ENCODE data around the gene SPATA12. TPM values are rescaled to one million over a fixed set of nuclear protein-coding genes. Genes with fewer than 3 reads are reported as not detected.

The SPATA12 gene
- total RNA-seq, 1 donor from 2014 or later = not detected

- TF ChIP-seq, protein P1, sequence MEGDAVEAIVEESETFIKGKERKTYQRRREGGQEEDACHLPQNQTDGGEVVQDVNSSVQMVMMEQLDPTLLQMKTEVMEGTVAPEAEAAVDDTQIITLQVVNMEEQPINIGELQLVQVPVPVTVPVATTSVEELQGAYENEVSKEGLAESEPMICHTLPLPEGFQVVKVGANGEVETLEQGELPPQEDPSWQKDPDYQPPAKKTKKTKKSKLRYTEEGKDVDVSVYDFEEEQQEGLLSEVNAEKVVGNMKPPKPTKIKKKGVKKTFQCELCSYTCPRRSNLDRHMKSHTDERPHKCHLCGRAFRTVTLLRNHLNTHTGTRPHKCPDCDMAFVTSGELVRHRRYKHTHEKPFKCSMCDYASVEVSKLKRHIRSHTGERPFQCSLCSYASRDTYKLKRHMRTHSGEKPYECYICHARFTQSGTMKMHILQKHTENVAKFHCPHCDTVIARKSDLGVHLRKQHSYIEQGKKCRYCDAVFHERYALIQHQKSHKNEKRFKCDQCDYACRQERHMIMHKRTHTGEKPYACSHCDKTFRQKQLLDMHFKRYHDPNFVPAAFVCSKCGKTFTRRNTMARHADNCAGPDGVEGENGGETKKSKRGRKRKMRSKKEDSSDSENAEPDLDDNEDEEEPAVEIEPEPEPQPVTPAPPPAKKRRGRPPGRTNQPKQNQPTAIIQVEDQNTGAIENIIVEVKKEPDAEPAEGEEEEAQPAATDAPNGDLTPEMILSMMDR (IDR thresholded peaks at IDR 0.05; ENCODE audit: borderline replicate concordance) = no peak
- intact Hi-C loops (cut with micrococcal nuclease) = no loop called here
- no peak for DNase-seq
Observed at GRCh38 chr3:57052662-57053061, 7.8 kb upstream of the SPATA12 start.

GRCh38 chr3:57053122-57053521, 7.3 kb upstream of the SPATA12 start:
- DNase-seq = no peak
- Histone ChIP-seq H3K9me3 (replicated peaks) (no peaks in the 10 kb centered on the region), H3K4me1 (peaks cover 9% of the 10 kb centered on the region), H3K27me3 (ENCODE audit: low read depth) (no peaks in the 10 kb centered on the region), H3K27ac (replicated peaks) (no peak overlapping the region), H3K4me3 (no peak overlapping the region), H3K36me3 (no peaks in the 10 kb centered on the region)
- intact Hi-C loops (cut with micrococcal nuclease) = no loop called here
- TF ChIP-seq, protein P1 (IDR thresholded peaks at IDR 0.05; ENCODE audit: borderline replicate concordance) = no peak

More at GRCh38 chr3:57052662-57053061, 7.8 kb upstream of the SPATA12 start:
- Histone ChIP-seq H3K4me1 (peaks cover 14% of the 10 kb centered on the region), H3K27me3 (ENCODE audit: low read depth) (no peaks in the 10 kb centered on the region), H3K4me3 (no peak overlapping the region), H3K9me3 (replicated peaks) (no peaks in the 10 kb centered on the region), H3K27ac (replicated peaks) (no peak overlapping the region), H3K36me3 (no peaks in the 10 kb centered on the region)

- Histone ChIP-seq H3K4me1 (peaks cover 14% of the 10 kb centered on the region), H3K27me3 (ENCODE audit: low read depth) (no peaks in the 10 kb centered on the region), H3K27ac (replicated peaks) (no peak overlapping the region), H3K36me3 (no peaks in the 10 kb centered on the region), H3K9me3 (replicated peaks) (no peaks in the 10 kb centered on the region), H3K4me3 (no peak overlapping the region)
- intact Hi-C loops (cut with micrococcal nuclease) = no loop called here
- DNase-seq = no peak
- TF ChIP-seq, protein P1 (IDR thresholded peaks at IDR 0.05; ENCODE audit: borderline replicate concordance) = no peak
Observed at GRCh38 chr3:57057351-57057750, 3.1 kb upstream of the SPATA12 start.

GRCh38 chr3:57059411-57059810, 1.1 kb upstream of the SPATA12 start:
- Histone ChIP-seq H3K4me1 (peaks cover 24% of the 10 kb centered on the region), H3K27ac (replicated peaks) (no peak overlapping the region), H3K9me3 (replicated peaks) (no peaks in the 10 kb centered on the region), H3K36me3 (no peaks in the 10 kb centered on the region), H3K27me3 (ENCODE audit: low read depth) (no peaks in the 10 kb centered on the region), H3K4me3 (no peak overlapping the region)
- no peak for DNase-seq
- intact Hi-C loops (cut with micrococcal nuclease) = no loop called here
- TF ChIP-seq, protein P1 (IDR thresholded peaks at IDR 0.05; ENCODE audit: borderline replicate concordance) = no peak

- Histone ChIP-seq H3K27me3 (ENCODE audit: low read depth) (no peaks in the 10 kb centered on the region), H3K36me3 (no peaks in the 10 kb centered on the region), H3K4me3 (no peak overlapping the region), H3K4me1 (peaks cover 24% of the 10 kb centered on the region), H3K27ac (replicated peaks) (no peak overlapping the region), H3K9me3 (replicated peaks) (no peaks in the 10 kb centered on the region)
- intact Hi-C loops (cut with micrococcal nuclease) = no loop called here
- DNase-seq = no peak
- TF ChIP-seq, protein P1 (IDR thresholded peaks at IDR 0.05; ENCODE audit: borderline replicate concordance) = no peak
Observed at GRCh38 chr3:57061556-57061955, 1.1 kb downstream of the SPATA12 start.

Measured in left ventricle myocardium inferior (tissue), 1 donor.